Neural cell (in vitro differentiated cells): ENCODE data around the gene SMTN. TPM values are rescaled to one million over a fixed set of nuclear protein-coding genes. Genes with fewer than 3 reads are reported as not detected.

Source experiments
- H2AFZ ChIP-seq: fragments of 200-600, 300-800 bp; sonication (generic), shearing (Covaris generic); 2 replicates; pipeline ENCODE4 v1.6.0; 2014; ENCODE audit warnings: low read depth, mild to moderate bottlenecking, antibody characterized with exemption, low read length, moderate library complexity
- H3F3A ChIP-seq: fragments of 200-600 bp; shearing (Covaris generic); 2 replicates; pipeline ENCODE4 v1.6.1; 2016; ENCODE audit warnings: mild to moderate bottlenecking, moderate library complexity, mixed read lengths, antibody characterized with exemption, low read length; ENCODE audit not compliant: insufficient read depth, poor library complexity, severe bottlenecking
- H3K27ac ChIP-seq: fragments of 200-600, 300-800 bp; sonication (generic), shearing (Covaris generic); 2 replicates; pipeline ENCODE4 v1.5.1; 2014; ENCODE audit warnings: mild to moderate bottlenecking, low read length, moderate library complexity
- H3K27me3 ChIP-seq: fragments of 300-800, 200-600 bp; sonication (generic), shearing (Covaris generic); 2 replicates; pipeline ENCODE4 v1.6.0; 2014; ENCODE audit warnings: mild to moderate bottlenecking, low read depth, low read length, moderate library complexity; ENCODE audit not compliant: insufficient read depth
- H3K36me3 ChIP-seq: fragments of 300-800, 200-600 bp; sonication (generic), shearing (Covaris generic); 2 replicates; pipeline ENCODE4 v1.5.1; 2014; ENCODE audit warnings: mild to moderate bottlenecking, antibody characterized with exemption, low read length, moderate library complexity; ENCODE audit not compliant: insufficient read depth
- H3K4me2 ChIP-seq: fragments of 300-800, 200-600 bp; sonication (generic), shearing (Covaris generic); 2 replicates; pipeline ENCODE4 v1.6.0; 2014; ENCODE audit warnings: mild to moderate bottlenecking, low read length
- H3K4me3 ChIP-seq: fragments of 300-800, 200-600 bp; sonication (generic), shearing (Covaris generic); 2 replicates; pipeline ENCODE4 v1.5.1; 2014; ENCODE audit warnings: mild to moderate bottlenecking, low read length, moderate library complexity
- H3K79me2 ChIP-seq: fragments of 200-600 bp; shearing (Covaris generic); replicated peaks from 2 replicates; pipeline ENCODE4 v1.6.0; 2014; ENCODE audit warnings: mild to moderate bottlenecking, low read length, moderate library complexity; ENCODE audit not compliant: insufficient read depth
- H3K9ac ChIP-seq: fragments of 300-800, 200-600 bp; sonication (generic), shearing (Covaris generic); 2 replicates; pipeline ENCODE4 v1.6.1; 2016; ENCODE audit warnings: mild to moderate bottlenecking, low read length, mixed read lengths
- H3K9me2 ChIP-seq: fragments of 200-600 bp; shearing (Covaris generic); 2 replicates; pipeline ENCODE4 v1.6.1; 2016; ENCODE audit warnings: mild to moderate bottlenecking, low read length, mixed read lengths; ENCODE audit not compliant: insufficient read depth
- H3K9me3 ChIP-seq: fragments of 200-600, 300-800 bp; sonication (generic), shearing (Covaris generic); 2 replicates; pipeline ENCODE4 v1.6.1; 2016; ENCODE audit warnings: mild to moderate bottlenecking, mixed run types, low read length, moderate library complexity, mixed read lengths
- H4K20me1 ChIP-seq: fragments of 200-600 bp; shearing (Covaris generic); 2 replicates; pipeline ENCODE4 v1.6.1; 2016; ENCODE audit warnings: mild to moderate bottlenecking, mixed run types; ENCODE audit not compliant: insufficient read depth
- EP300 ChIP-seq: fragments of 450-650 bp; conservative IDR thresholded peaks from 2 replicates; pipeline ENCODE4 v1.6.1; 2014; ENCODE audit warnings: antibody characterized with exemption, mild to moderate bottlenecking, moderate library complexity; ENCODE audit not compliant: poor library complexity, severe bottlenecking
- EZH2 ChIP-seq: fragments of 200-600, 300-800 bp; shearing (Covaris generic), sonication (generic); IDR thresholded peaks from 2 replicates; pipeline ENCODE4 v1.6.1; 2014; ENCODE audit warnings: antibody characterized with exemption, low read length, borderline replicate concordance, mild to moderate bottlenecking; ENCODE audit not compliant: insufficient read depth, poor library complexity, severe bottlenecking
- MXI1 ChIP-seq: fragments of 450-650 bp; conservative IDR thresholded peaks from 2 replicates; pipeline ENCODE4 v1.6.1; 2014; ENCODE audit warnings: antibody characterized with exemption, mild to moderate bottlenecking; ENCODE audit not compliant: poor library complexity, severe bottlenecking
- POLR2AphosphoS5 ChIP-seq: IDR thresholded peaks from 2 replicates; pipeline ENCODE4 v1.6.1; 2012
- RAD21 ChIP-seq: fragments of 450-650 bp; conservative IDR thresholded peaks from 2 replicates; pipeline ENCODE4 v1.6.1; 2014; ENCODE audit warnings: antibody characterized with exemption, mild to moderate bottlenecking, moderate library complexity
- SMC3 ChIP-seq: fragments of 450-650 bp; conservative IDR thresholded peaks from 2 replicates; pipeline ENCODE4 v1.6.1; 2014; ENCODE audit warnings: antibody characterized with exemption, mild to moderate bottlenecking, moderate library complexity; ENCODE audit not compliant: poor library complexity
- TAF1 ChIP-seq: IDR thresholded peaks from 2 replicates; pipeline ENCODE4 v1.6.1; 2012; ENCODE audit warnings: low read depth
- polyA plus RNA-seq: library from polyadenylated mRNA; depleted of rRNA; stranded (reverse); fragments of >200 nt; gene quantifications from 2 replicates; pipeline ENCODE4 v1.2.3, GENCODE V29; 2014
- TF ChIP-seq, protein P1 (sequence below): fragments of 450-650 bp; IDR thresholded peaks from 2 replicates; pipeline ENCODE4 v1.5.1; 2014; ENCODE audit warnings: antibody characterized with exemption, mild to moderate bottlenecking, moderate library complexity; ENCODE audit not compliant: poor library complexity, severe bottlenecking
- TF ChIP-seq, protein P2 (sequence below): IDR thresholded peaks from 2 replicates; pipeline ENCODE4 v1.6.1; 2012; ENCODE audit warnings: borderline replicate concordance

The SMTN gene
- polyA plus RNA-seq, 1 donor from 2014 or later, result 3.4 TPM

DNA sequence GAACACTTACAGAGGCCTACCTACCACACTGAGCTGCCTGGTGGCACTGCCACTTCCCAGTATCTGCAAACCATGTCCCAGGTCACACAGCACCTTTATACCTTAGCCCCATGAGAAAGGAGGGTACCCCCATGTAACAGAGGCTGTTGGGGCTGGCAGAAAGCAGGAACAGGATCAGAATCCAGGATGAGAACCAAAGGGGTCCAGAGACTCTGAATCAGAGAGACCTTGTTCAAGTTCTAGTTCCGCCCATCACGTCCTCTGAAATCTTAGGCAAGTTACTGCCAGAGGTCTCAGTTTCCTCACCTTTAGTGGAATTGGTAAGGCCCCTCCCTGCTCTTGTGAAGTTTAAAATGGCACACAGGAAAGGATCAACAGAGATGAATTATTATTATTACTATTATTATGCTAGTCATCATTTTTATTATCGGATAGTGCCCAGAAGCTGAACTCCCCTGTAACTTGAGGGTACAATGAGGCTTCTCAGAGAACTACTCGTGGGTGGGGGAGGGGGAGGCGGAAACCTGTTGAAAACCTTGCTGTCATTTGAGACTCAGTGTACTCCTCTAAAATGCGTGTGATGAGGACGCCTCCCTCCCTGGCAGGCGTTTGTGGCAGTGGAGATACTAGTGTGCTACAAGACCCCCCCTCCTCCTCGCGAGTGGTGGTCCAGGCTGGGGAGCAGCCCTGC lies 17.0 kb downstream of the SMTN start:
- Histone ChIP-seq H3K4me3 (no peak overlapping the region), H3K9me2 (no peaks in the 10 kb centered on the region), H3K9ac (no peak overlapping the region), H3F3A (no peaks in the 10 kb centered on the region), H3K27me3 (no peaks in the 10 kb centered on the region), H3K79me2 (no peaks in the 10 kb centered on the region), H3K4me2 (no peak overlapping the region), H2AFZ (no peak overlapping the region), H3K36me3 (no peaks in the 10 kb centered on the region), H3K9me3 (no peaks in the 10 kb centered on the region), H3K27ac (no peak overlapping the region), H4K20me1 (no peaks in the 10 kb centered on the region)
- TF ChIP-seq SMC3 (no peak), POLR2AphosphoS5 (no peak), TAF1 (no peak), EP300 (no peak), RAD21 (no peak)
- TF ChIP-seq, protein P1, sequence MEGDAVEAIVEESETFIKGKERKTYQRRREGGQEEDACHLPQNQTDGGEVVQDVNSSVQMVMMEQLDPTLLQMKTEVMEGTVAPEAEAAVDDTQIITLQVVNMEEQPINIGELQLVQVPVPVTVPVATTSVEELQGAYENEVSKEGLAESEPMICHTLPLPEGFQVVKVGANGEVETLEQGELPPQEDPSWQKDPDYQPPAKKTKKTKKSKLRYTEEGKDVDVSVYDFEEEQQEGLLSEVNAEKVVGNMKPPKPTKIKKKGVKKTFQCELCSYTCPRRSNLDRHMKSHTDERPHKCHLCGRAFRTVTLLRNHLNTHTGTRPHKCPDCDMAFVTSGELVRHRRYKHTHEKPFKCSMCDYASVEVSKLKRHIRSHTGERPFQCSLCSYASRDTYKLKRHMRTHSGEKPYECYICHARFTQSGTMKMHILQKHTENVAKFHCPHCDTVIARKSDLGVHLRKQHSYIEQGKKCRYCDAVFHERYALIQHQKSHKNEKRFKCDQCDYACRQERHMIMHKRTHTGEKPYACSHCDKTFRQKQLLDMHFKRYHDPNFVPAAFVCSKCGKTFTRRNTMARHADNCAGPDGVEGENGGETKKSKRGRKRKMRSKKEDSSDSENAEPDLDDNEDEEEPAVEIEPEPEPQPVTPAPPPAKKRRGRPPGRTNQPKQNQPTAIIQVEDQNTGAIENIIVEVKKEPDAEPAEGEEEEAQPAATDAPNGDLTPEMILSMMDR, result no peak

DNA sequence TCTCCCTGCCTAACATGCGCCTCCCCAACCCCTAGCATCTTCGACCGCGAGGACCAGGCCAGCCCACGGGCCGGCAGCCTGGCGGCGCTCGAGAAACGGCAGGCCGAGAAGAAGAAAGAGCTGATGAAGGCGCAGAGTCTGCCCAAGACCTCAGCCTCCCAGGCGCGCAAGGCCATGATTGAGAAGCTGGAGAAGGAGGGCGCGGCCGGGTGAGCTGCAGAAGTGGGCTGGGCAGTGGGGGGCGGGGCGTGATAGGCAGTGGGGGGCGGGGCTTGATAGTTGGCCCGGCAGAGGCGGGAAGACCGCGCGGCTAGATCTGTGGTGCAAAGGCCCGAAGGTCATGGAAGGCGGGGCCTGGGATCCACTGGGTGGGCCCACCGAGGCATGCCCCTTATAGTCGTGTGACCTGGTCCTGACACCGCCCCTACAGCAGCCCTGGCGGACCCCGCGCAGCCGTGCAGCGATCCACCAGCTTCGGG lies 17.6 kb downstream of the SMTN start:
- TF ChIP-seq, protein P1, result no peak
- TF ChIP-seq TAF1 (no peak), RAD21 (no peak), EZH2 (no peak), POLR2AphosphoS5 (no peak), MXI1 (no peak), EP300 (no peak), SMC3 (no peak)
- TF ChIP-seq, protein P2, sequence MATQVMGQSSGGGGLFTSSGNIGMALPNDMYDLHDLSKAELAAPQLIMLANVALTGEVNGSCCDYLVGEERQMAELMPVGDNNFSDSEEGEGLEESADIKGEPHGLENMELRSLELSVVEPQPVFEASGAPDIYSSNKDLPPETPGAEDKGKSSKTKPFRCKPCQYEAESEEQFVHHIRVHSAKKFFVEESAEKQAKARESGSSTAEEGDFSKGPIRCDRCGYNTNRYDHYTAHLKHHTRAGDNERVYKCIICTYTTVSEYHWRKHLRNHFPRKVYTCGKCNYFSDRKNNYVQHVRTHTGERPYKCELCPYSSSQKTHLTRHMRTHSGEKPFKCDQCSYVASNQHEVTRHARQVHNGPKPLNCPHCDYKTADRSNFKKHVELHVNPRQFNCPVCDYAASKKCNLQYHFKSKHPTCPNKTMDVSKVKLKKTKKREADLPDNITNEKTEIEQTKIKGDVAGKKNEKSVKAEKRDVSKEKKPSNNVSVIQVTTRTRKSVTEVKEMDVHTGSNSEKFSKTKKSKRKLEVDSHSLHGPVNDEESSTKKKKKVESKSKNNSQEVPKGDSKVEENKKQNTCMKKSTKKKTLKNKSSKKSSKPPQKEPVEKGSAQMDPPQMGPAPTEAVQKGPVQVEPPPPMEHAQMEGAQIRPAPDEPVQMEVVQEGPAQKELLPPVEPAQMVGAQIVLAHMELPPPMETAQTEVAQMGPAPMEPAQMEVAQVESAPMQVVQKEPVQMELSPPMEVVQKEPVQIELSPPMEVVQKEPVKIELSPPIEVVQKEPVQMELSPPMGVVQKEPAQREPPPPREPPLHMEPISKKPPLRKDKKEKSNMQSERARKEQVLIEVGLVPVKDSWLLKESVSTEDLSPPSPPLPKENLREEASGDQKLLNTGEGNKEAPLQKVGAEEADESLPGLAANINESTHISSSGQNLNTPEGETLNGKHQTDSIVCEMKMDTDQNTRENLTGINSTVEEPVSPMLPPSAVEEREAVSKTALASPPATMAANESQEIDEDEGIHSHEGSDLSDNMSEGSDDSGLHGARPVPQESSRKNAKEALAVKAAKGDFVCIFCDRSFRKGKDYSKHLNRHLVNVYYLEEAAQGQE, result no peak
- H3F3A ChIP-seq, result no peaks in the 10 kb centered on the region
- H3K9ac ChIP-seq, result no peak overlapping the region
- no peak overlapping the region for H3K4me3 ChIP-seq
- H3K9me3 ChIP-seq, result no peaks in the 10 kb centered on the region
- H3K27ac ChIP-seq, result no peak overlapping the region
- no peaks in the 10 kb centered on the region for H3K36me3 ChIP-seq
- H2AFZ ChIP-seq, result no peak overlapping the region
- no peaks in the 10 kb centered on the region for H3K9me2 ChIP-seq
- no peaks in the 10 kb centered on the region for H3K27me3 ChIP-seq
- H4K20me1 ChIP-seq, result no peaks in the 10 kb centered on the region
- H3K4me2 ChIP-seq, result no peak overlapping the region
- H3K79me2 ChIP-seq, result no peaks in the 10 kb centered on the region
